Activated CD8-positive, alpha-beta T cell treated with anti-CD3 and anti-CD28 coated beads for 36 hours (primary cell): ENCODE data around the gene HFE. TPM values are rescaled to one million over a fixed set of nuclear protein-coding genes. Genes with fewer than 3 reads are reported as not detected.

Experiments used
- ATAC-seq: fragments of 200-7000 bp; cut with Tn5 transposase; one replicate; pipeline ENCODE4 v1.10.0; 2021; ENCODE audit warnings: mild to moderate bottlenecking, moderate library complexity
- CTCF ChIA-PET: fragments of 350-600 bp; sonication (Branson Sonifier 250); formaldehyde crosslinking; loops from one replicate; lab custom pipeline; 2021; ENCODE audit warnings: antibody characterized with exemption; lab: Charles Lee
- POLR2A ChIA-PET: fragments of 350-600 bp; sonication (Branson Sonifier 250); formaldehyde crosslinking; loops from one replicate; lab custom pipeline; 2021; ENCODE audit warnings: antibody characterized with exemption; lab: Charles Lee
- DNase-seq: peaks from one replicate; pipeline ENCODE4 v3.0.0-alpha.2; 2020
- H3K27ac Mint-ChIP-seq: one replicate; pipeline ENCODE4 v1.8.0; 2021; ENCODE audit warnings: mild to moderate bottlenecking, mixed read lengths
- H3K27me3 Mint-ChIP-seq: one replicate; pipeline ENCODE4 v1.8.0; 2021; ENCODE audit warnings: mixed read lengths
- H3K36me3 Mint-ChIP-seq: one replicate; pipeline ENCODE4 v1.8.0; 2021; ENCODE audit warnings: low read depth, mixed read lengths
- H3K4me1 Mint-ChIP-seq: one replicate; pipeline ENCODE4 v1.8.0; 2021; ENCODE audit warnings: low read depth, mixed read lengths
- H3K4me3 Mint-ChIP-seq: one replicate; pipeline ENCODE4 v1.8.0; 2021; ENCODE audit warnings: mild to moderate bottlenecking, moderate library complexity, mixed read lengths
- H3K9me3 Mint-ChIP-seq: one replicate; pipeline ENCODE4 v1.8.0; 2021; ENCODE audit warnings: mixed read lengths
- CTCF ChIP-seq: fragments of 200-600 bp; IDR thresholded peaks from one replicate; pipeline ENCODE4 v1.8.0; 2022; ENCODE audit warnings: antibody characterized with exemption, mild to moderate bottlenecking
- intact Hi-C: fragments of 100-400 bp; cut with micrococcal nuclease; formaldehyde crosslinking; loops from one replicate; pipeline ENCODE4 v1.10.0; 2022
- total RNA-seq, 2 experiments: library from RNA; stranded (reverse); gene quantifications; one replicate each; pipeline ENCODE4 v1.2.3, GENCODE V29; 2021

The HFE gene
- under 1 TPM; 0.25 to 0.56 TPM for total RNA-seq

DNA sequence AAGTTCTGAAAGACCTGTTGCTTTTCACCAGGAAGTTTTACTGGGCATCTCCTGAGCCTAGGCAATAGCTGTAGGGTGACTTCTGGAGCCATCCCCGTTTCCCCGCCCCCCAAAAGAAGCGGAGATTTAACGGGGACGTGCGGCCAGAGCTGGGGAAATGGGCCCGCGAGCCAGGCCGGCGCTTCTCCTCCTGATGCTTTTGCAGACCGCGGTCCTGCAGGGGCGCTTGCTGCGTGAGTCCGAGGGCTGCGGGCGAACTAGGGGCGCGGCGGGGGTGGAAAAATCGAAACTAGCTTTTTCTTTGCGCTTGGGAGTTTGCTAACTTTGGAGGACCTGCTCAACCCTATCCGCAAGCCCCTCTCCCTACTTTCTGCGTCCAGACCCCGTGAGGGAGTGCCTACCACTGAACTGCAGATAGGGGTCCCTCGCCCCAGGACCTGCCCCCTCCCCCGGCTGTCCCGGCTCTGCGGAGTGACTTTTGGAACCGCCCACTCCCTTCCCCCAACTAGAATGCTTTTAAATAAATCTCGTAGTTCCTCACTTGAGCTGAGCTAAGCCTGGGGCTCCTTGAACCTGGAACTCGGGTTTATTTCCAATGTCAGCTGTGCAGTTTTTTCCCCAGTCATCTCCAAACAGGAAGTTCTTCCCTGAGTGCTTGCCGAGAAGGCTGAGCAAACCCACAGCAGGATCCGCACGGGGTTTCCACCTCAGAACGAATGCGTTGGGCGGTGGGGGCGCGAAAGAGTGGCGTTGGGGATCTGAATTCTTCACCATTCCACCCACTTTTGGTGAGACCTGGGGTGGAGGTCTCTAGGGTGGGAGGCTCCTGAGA, at the start of gene HFE:
HFE (plus strand) TSS at position 146 of the 832 bp plus-strand sequence; CDS start at position 158, 12 bp downstream.
- Mint-ChIP-seq H3K36me3 (no peaks in the 10 kb centered on the region), H3K4me3 (peak within 1 kb of the TSS; percentile 74), H3K4me1 (peaks cover 33% of the 10 kb centered on the region), H3K27ac (peak within 1 kb of the TSS; percentile 69), H3K9me3 (no peaks in the 10 kb centered on the region), H3K27me3 (no peaks in the 10 kb centered on the region)
- ChIA-PET POLR2A (interaction anchor here (0.7 to 3.0 kb wide), 12 partner anchors 10 to 118 kb away, joined by 3 to 20 read pairs (median 6); a partner anchor contains a TSS), CTCF (interaction anchor here (1.2 to 24.5 kb wide), 6 partner anchors 9 to 70 kb away, joined by 3 to 841 read pairs (median 6); a partner anchor contains a TSS)
- ATAC-seq (peak; percentile 22), DNase-seq (peak; percentile 41)
- intact Hi-C loops: no loop called here
- TF ChIP-seq CTCF: no peak

DNA sequence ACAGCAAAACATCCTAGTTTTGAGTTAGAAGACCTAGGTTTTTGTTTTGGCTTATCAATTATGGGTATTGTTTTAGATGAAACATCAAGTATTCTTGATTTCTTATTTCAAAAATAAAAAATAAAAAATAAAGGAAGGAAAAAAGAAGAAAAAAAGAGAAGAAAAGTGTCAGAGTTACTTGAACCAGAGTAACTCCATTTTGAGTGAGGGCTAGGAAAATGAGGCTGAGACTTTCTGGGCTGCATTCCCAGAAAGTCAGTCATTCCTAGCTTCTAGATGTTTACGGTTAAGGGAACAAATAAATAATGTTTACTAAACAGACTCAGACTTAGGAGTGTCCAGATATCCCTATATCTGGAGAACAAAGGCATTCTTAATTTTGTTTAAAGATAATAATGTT, 45.3 kb upstream of the HFE start:
- Mint-ChIP-seq H3K27ac (no peak overlapping the region), H3K36me3 (peaks cover 2% of the 10 kb centered on the region), H3K4me3 (no peak overlapping the region), H3K27me3 (no peaks in the 10 kb centered on the region), H3K4me1 (peaks cover 10% of the 10 kb centered on the region), H3K9me3 (no peaks in the 10 kb centered on the region)
- TF ChIP-seq CTCF: no peak
- no peak for DNase-seq
- intact Hi-C loops: loop anchor here (2.0 kb wide), 1 partner anchor 15 kb away; a partner anchor contains a TSS
- ChIA-PET POLR2A (interaction anchor here (0.6 to 26.1 kb wide), 4 partner anchors 14 to 1027 kb away, joined by 3 to 1376 read pairs (median 182); a partner anchor contains a TSS), CTCF (no interaction called here)
- ATAC-seq: no peak

DNA sequence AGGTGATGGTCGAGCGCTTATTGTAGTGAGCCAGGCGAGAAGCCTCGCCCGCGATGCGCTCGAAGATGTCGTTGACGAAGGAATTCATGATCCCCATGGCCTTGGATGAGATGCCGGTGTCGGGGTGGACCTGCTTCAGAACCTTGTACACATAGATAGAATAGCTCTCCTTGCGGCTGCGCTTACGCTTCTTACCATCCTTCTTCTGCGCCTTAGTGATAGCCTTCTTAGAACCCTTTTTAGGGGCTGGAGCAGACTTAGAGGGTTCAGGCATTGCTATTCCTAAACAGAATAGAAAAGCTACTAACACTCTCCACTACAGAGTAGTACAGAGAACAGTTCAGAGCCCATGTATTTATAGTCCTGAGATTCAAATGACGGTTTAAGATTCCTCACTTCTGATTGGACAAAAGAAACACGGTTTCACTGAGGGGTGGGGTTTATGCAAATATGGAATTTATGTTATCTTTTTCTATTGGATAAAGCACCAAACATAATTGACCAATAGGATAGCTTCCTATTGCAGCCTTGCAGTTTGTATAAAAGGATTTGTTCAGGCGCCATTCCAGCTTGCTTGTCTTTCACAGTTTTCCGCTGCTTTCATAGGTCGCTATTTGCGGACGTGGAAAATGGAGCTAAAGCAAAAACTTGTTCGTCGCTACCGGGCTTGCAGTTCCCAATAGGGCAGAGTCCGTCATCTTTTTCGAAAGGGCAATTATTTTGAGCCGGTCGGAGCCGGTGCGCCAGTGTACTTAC, 43.7 kb upstream of the HFE start:
- ChIA-PET POLR2A (interaction anchor here (0.6 to 26.1 kb wide), 36 partner anchors 12 to 1850 kb away, joined by 3 to 1376 read pairs (median 4); a partner anchor contains a TSS), CTCF (interaction anchor here (1.1 to 4.2 kb wide), 7 partner anchors 10 to 54 kb away, joined by 4 to 48 read pairs (median 5); a partner anchor contains a TSS)
- Mint-ChIP-seq H3K4me1 (peaks cover 10% of the 10 kb centered on the region), H3K4me3 (peak overlapping the region; percentile 76), H3K27me3 (no peaks in the 10 kb centered on the region), H3K36me3 (peaks cover 2% of the 10 kb centered on the region), H3K9me3 (no peaks in the 10 kb centered on the region), H3K27ac (peak overlapping the region; percentile 96)
- DNase-seq (peak; percentile 76), ATAC-seq (peak; percentile 73)
- intact Hi-C loops: loop anchor here (2.0 kb wide), 1 partner anchor 17 kb away; a partner anchor contains a TSS
- no peak for TF ChIP-seq CTCF

DNA sequence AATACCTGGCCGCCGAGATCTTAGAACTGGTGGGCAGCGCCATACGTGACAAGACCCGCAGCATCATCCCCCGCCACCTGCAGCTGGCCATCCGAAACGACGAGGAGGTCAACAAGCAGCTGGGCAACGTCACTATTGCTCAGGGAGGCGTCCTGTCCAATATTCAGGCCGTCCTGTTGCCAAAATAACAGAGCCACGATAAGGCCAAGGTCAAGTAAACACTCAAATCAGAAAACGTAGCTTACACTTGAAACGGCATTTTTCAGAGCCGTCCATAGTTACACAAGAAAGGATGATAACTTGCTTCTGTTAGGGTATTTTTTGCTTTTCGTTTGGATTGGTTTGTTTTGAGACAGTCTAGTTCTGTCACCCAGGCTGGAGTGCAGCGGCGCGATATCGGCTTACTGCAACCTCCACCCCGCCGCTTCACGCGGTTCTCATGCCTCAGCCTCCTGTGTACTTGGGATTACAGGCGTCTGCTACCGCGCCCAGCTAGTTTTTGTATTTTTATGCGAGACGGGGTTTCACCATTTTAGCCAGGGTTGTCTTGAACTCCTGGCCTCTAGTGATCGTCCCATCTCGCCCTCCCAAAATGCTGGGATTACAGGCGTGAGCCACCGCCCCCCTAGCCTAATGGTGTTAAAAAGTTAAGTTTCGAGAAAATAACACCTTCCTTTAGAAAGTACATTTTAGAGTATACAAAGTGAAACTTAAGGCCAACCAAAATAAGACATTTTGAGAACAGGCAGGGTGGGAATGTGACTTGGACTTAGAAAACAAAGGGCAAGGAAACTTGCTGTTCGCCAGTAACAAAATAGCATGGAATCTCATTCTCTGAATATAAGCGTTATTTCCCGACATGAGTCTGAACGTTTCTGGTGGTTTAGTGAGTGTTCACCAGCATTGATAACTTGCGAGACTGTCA, 42.8 kb upstream of the HFE start:
- DNase-seq: peak; percentile 63
- CTCF ChIA-PET: interaction anchor here (1.1 to 4.2 kb wide), 9 partner anchors 9 to 53 kb away, joined by 4 to 48 read pairs (median 7); a partner anchor contains a TSS
- peak overlapping the region; percentile 96 for H3K27ac Mint-ChIP-seq

More for the DNA sequence above, 42.8 kb upstream of the HFE start:
- no peak for TF ChIP-seq CTCF
- Mint-ChIP-seq H3K9me3 (no peaks in the 10 kb centered on the region), H3K27me3 (no peaks in the 10 kb centered on the region), H3K4me3 (peak overlapping the region; percentile 76), H3K36me3 (peaks cover 2% of the 10 kb centered on the region), H3K4me1 (peaks cover 10% of the 10 kb centered on the region)
- intact Hi-C loops: loop anchor here (1.0 kb wide), 1 partner anchor 11 kb away; no protein-coding TSS in a partner anchor
- POLR2A ChIA-PET: interaction anchor here (0.6 to 26.1 kb wide), 33 partner anchors 11 to 1849 kb away, joined by 3 to 1376 read pairs (median 4); a partner anchor contains a TSS
- ATAC-seq: peak; percentile 7
